Prostate gland (tissue), 2 donors: ENCODE measurements around the gene ADGRG7. TPM values are rescaled to one million over a fixed set of nuclear protein-coding genes. Genes with fewer than 3 reads are reported as not detected.

ENCODE experiments used
- DNase-seq: peaks from one replicate; pipeline ENCODE4 v3.0.0-alpha.2; 2019; ENCODE audit warnings: low spot score
- H3K27ac ChIP-seq, 2 donors: fragments of 200-600 bp; sonication (generic); 2 replicates each; pipeline ENCODE4 v1.5.1; 2017 to 2019
- H3K27me3 ChIP-seq: fragments of 200-600 bp; sonication (generic); replicated peaks from 2 replicates; pipeline ENCODE4 v1.5.1; 2019; ENCODE audit not compliant: insufficient read depth
- H3K36me3 ChIP-seq, 2 donors: fragments of 200-600 bp; sonication (generic); 1 replicate in 1 of 2; 2 replicates in 1 of 2; pipeline versions ENCODE4 v1.5.1 to v1.8.1; 2017 to 2019
- H3K4me1 ChIP-seq: fragments of 200-600 bp; sonication (generic); replicated peaks from 2 replicates; pipeline ENCODE4 v1.5.1; 2019
- H3K4me3 ChIP-seq, 2 donors: fragments of 200-600 bp; sonication (generic); 2 replicates each; pipeline ENCODE4 v1.5.1; 2017 to 2019
- H3K9me3 ChIP-seq: fragments of 200-600 bp; sonication (generic); 2 replicates; pipeline ENCODE4 v1.5.1; 2017
- CTCF ChIP-seq, 4 experiments: fragments of 200-600 bp in 2 of 4; fragments of 450-650 bp in 2 of 4; sonication (generic) in 2 of 4; IDR thresholded peaks; 1 replicate in 3 of 4; 2 replicates in 1 of 4; pipeline ENCODE4 v1.5.1; 2016 to 2019; ENCODE audit warnings: antibody characterized with exemption in 4 of 4, mild to moderate bottlenecking in 2 of 4, moderate library complexity in 2 of 4
- POLR2A ChIP-seq: fragments of 450-650 bp; IDR thresholded peaks from one replicate; pipeline ENCODE4 v1.6.1; 2016; ENCODE audit warnings: antibody characterized with exemption, mild to moderate bottlenecking
- POLR2AphosphoS5 ChIP-seq: sonication (generic); formaldehyde crosslinking; IDR thresholded peaks from one replicate; pipeline ENCODE4 v1.6.1; 2017; ENCODE audit warnings: antibody characterized with exemption
- WGBS: methylation state at CpG from one replicate; pipeline ENCODE4 v1.1.5; 2018; 5-methylcytosine and 5-hydroxymethylcytosine counted together
- intact Hi-C: fragments of 100-400 bp; cut with DNase I; formaldehyde crosslinking; loops from one replicate; pipeline ENCODE4 v1.14.2; 2022
- total RNA-seq, 2 donors: library from RNA; depleted of rRNA; stranded (reverse); fragments of >200 nt; gene quantifications; one replicate each; pipeline ENCODE4 v1.1.0, GENCODE V29; 2016

The ADGRG7 gene
- total RNA-seq, 2 donors from 2014 or later, result 0.68 TPM; not detected in 1

GRCh38 chr3:100615684-100616083, 6.3 kb downstream of the ADGRG7 start:
- TF ChIP-seq CTCF (IDR thresholded peaks at IDR 0.05) (no peak), POLR2A (no peak), POLR2AphosphoS5 (no peak)
- H3K27me3 ChIP-seq, result no peaks in the 10 kb centered on the region
- no peak overlapping the region for H3K4me3 ChIP-seq
- intact Hi-C loops, result no loop called here
- H3K4me1 ChIP-seq, result no peaks in the 10 kb centered on the region
- H3K36me3 ChIP-seq, result no peaks in the 10 kb centered on the region
- H3K9me3 ChIP-seq, result no peaks in the 10 kb centered on the region
- no peak for DNase-seq
- H3K27ac ChIP-seq, result no peak overlapping the region

- intact Hi-C loops, result no loop called here
- H3K9me3 ChIP-seq, result no peaks in the 10 kb centered on the region
- no peak overlapping the region for H3K27ac ChIP-seq
- H3K4me1 ChIP-seq, result no peaks in the 10 kb centered on the region
- no peak for TF ChIP-seq POLR2AphosphoS5
- TF ChIP-seq POLR2A, result no peak
- TF ChIP-seq CTCF (IDR thresholded peaks at IDR 0.05), result no peak
- H3K4me3 ChIP-seq, result no peak overlapping the region
- DNase-seq, result no peak
- H3K27me3 ChIP-seq, result no peaks in the 10 kb centered on the region
- no peaks in the 10 kb centered on the region for H3K36me3 ChIP-seq
These were observed 11.8 kb downstream of the ADGRG7 start for GRCh38 chr3:100621251-100621650.

GRCh38 chr3:100627491-100627890, 18.1 kb downstream of the ADGRG7 start:
- Histone ChIP-seq H3K27ac (no peak overlapping the region), H3K4me1 (no peaks in the 10 kb centered on the region), H3K36me3 (no peaks in the 10 kb centered on the region), H3K27me3 (no peaks in the 10 kb centered on the region), H3K9me3 (no peaks in the 10 kb centered on the region), H3K4me3 (no peak overlapping the region)
- intact Hi-C loops, result no loop called here
- 34% methylated on average over 2 of the region's 2 CpGs for WGBS
- no peak for TF ChIP-seq POLR2A
- DNase-seq, result no peak

GRCh38 chr3:100629421-100630127, 20.2 kb downstream of the ADGRG7 start:
- WGBS, result 81% methylated on average over 3 of the region's 3 CpGs
- H3K9me3 ChIP-seq, result no peaks in the 10 kb centered on the region

GRCh38 chr3:100630664-100631063, 21.3 kb downstream of the ADGRG7 start:
- H3K27ac ChIP-seq, result no peak overlapping the region
- no peak for TF ChIP-seq POLR2A
- no peaks in the 10 kb centered on the region for H3K27me3 ChIP-seq
- WGBS, result 97% methylated on average over 1 of the region's 1 CpG
- H3K4me1 ChIP-seq, result no peaks in the 10 kb centered on the region
- no peaks in the 10 kb centered on the region for H3K36me3 ChIP-seq
- intact Hi-C loops, result no loop called here
- H3K4me3 ChIP-seq, result no peak overlapping the region
- no peak for DNase-seq
- no peaks in the 10 kb centered on the region for H3K9me3 ChIP-seq

More at GRCh38 chr3:100629421-100630127, 20.2 kb downstream of the ADGRG7 start:
- no peak for TF ChIP-seq POLR2AphosphoS5
- no peak for DNase-seq
- Histone ChIP-seq H3K4me1 (no peaks in the 10 kb centered on the region), H3K36me3 (no peaks in the 10 kb centered on the region), H3K27ac (no peak overlapping the region), H3K27me3 (no peaks in the 10 kb centered on the region), H3K4me3 (no peak overlapping the region)
- intact Hi-C loops, result no loop called here

GRCh38 chr3:100631236-100631635, 21.8 kb downstream of the ADGRG7 start:
- no peak overlapping the region for H3K4me3 ChIP-seq
- DNase-seq, result no peak
- 83% methylated on average over 1 of the region's 1 CpG for WGBS
- no peaks in the 10 kb centered on the region for H3K27me3 ChIP-seq
- no peaks in the 10 kb centered on the region for H3K9me3 ChIP-seq
- TF ChIP-seq POLR2A, result no peak
- no peak for TF ChIP-seq CTCF (IDR thresholded peaks at IDR 0.05)
- no peak for TF ChIP-seq POLR2AphosphoS5
- no peak overlapping the region for H3K27ac ChIP-seq
- intact Hi-C loops, result no loop called here
- no peaks in the 10 kb centered on the region for H3K4me1 ChIP-seq
- no peaks in the 10 kb centered on the region for H3K36me3 ChIP-seq
